ENCODE measurements around the gene TRIP10. TPM values are rescaled to one million over a fixed set of nuclear protein-coding genes. Genes with fewer than 3 reads are reported as not detected.

The TRIP10 gene
- total RNA-seq, 1 donor from 2014 or later: 79.5 TPM

- Histone ChIP-seq H3K4me3 (ENCODE audit: low read depth, low read length) (no peak overlapping the region), H3K36me3 (ENCODE audit: control insufficient read depth, insufficient read depth, low read length) (no peaks in the 10 kb centered on the region), H3K27me3 (ENCODE audit: control insufficient read depth, insufficient read depth, low read length) (no peaks in the 10 kb centered on the region)
- no peak for DNase-seq (ENCODE audit: low read depth)
- TF ChIP-seq CTCF (IDR thresholded peaks at IDR 0.05; ENCODE audit: insufficient read depth, low read length, severe bottlenecking): no peak
- FAIRE-seq: no peak
Observed at GRCh38 chr19:6778386-6778785, 38.9 kb downstream of the TRIP10 start.

GRCh38 chr19:6779206-6779605 lies 39.7 kb downstream of the TRIP10 start:
- Histone ChIP-seq H3K27me3 (ENCODE audit: control insufficient read depth, insufficient read depth, low read length) (no peaks in the 10 kb centered on the region), H3K4me3 (ENCODE audit: low read depth, low read length) (no peak overlapping the region), H3K36me3 (ENCODE audit: control insufficient read depth, insufficient read depth, low read length) (no peaks in the 10 kb centered on the region)
- FAIRE-seq (no peak), DNase-seq (ENCODE audit: low read depth) (no peak)
- no peak for TF ChIP-seq CTCF (IDR thresholded peaks at IDR 0.05; ENCODE audit: insufficient read depth, low read length, severe bottlenecking)

- no peak for DNase-seq (ENCODE audit: low read depth)
- no peak overlapping the region for H3K4me3 ChIP-seq (ENCODE audit: low read depth, low read length)
- no peaks in the 10 kb centered on the region for H3K36me3 ChIP-seq (ENCODE audit: control insufficient read depth, insufficient read depth, low read length)
- no peaks in the 10 kb centered on the region for H3K27me3 ChIP-seq (ENCODE audit: control insufficient read depth, insufficient read depth, low read length)
- TF ChIP-seq CTCF (IDR thresholded peaks at IDR 0.05; ENCODE audit: insufficient read depth, low read length, severe bottlenecking): no peak
- FAIRE-seq: no peak
Observed at GRCh38 chr19:6787393-6787792, 47.9 kb downstream of the TRIP10 start.

- TF ChIP-seq CTCF (IDR thresholded peaks at IDR 0.05; ENCODE audit: insufficient read depth, low read length, severe bottlenecking): no peak
- H3K36me3 ChIP-seq (ENCODE audit: control insufficient read depth, insufficient read depth, low read length): no peaks in the 10 kb centered on the region
- H3K27me3 ChIP-seq (ENCODE audit: control insufficient read depth, insufficient read depth, low read length): no peaks in the 10 kb centered on the region
- no peak overlapping the region for H3K4me3 ChIP-seq (ENCODE audit: low read depth, low read length)
- no peak for FAIRE-seq
- DNase-seq (ENCODE audit: low read depth): no peak
Observed at GRCh38 chr19:6788896-6789295, 49.4 kb downstream of the TRIP10 start.

- Histone ChIP-seq H3K27me3 (ENCODE audit: control insufficient read depth, insufficient read depth, low read length) (no peaks in the 10 kb centered on the region), H3K36me3 (ENCODE audit: control insufficient read depth, insufficient read depth, low read length) (no peaks in the 10 kb centered on the region), H3K4me3 (ENCODE audit: low read depth, low read length) (no peak overlapping the region)
- no peak for TF ChIP-seq CTCF (IDR thresholded peaks at IDR 0.05; ENCODE audit: insufficient read depth, low read length, severe bottlenecking)
- DNase-seq (ENCODE audit: low read depth) (no peak), FAIRE-seq (no peak)
Observed at GRCh38 chr19:6790194-6791128, 51.0 kb downstream of the TRIP10 start.

Data from bronchial epithelial cell (primary cell).